SK-N-SH (cell line): ENCODE measurements around the gene ETS1. TPM values are rescaled to one million over a fixed set of nuclear protein-coding genes. Genes with fewer than 3 reads are reported as not detected.

Experiments used
- CTCF ChIA-PET: fragments of 300-600, 350-600 bp; formaldehyde crosslinking; extraction: SDS; loops from one replicate; lab custom pipeline; 2021; lab: Yijun Ruan, JAX
- POLR2A ChIA-PET: fragments of 350-600 bp; sonication (Branson Sonifier 250); formaldehyde crosslinking; extraction: SDS; loops from one replicate; lab custom pipeline; 2020; ENCODE audit warnings: antibody characterized with exemption, inconsistent platforms; lab: Yijun Ruan, JAX
- DNase-seq: peaks from one replicate; pipeline ENCODE4 v3.0.0; 2012
- H2AFZ ChIP-seq: fragments of 200-600 bp; sonication (generic); 2 replicates; pipeline ENCODE4 v1.8.1; 2016; ENCODE audit warnings: antibody characterized with exemption, mild to moderate bottlenecking, low read depth
- H3F3A ChIP-seq: fragments of 200-600 bp; sonication (generic); replicated peaks from 2 replicates; pipeline ENCODE3; 2016; ENCODE audit warnings: antibody characterized with exemption, mild to moderate bottlenecking; ENCODE audit not compliant: insufficient read depth
- H3K27ac ChIP-seq, 2 experiments: fragments of 200-500 bp in 1 of 2; fragments of 200-600 bp in 1 of 2; sonication (Bioruptor generic) in 1 of 2; sonication (generic), shearing (Covaris generic) in 1 of 2; 2 replicates each; pipeline versions ENCODE4 v1.5.1 to v1.6.1; 2014 to 2016; ENCODE audit warnings: low read depth in 2 of 2, inconsistent platforms in 1 of 2, low read length in 1 of 2, mild to moderate bottlenecking in 1 of 2, mixed read lengths in 1 of 2
- H3K27me3 ChIP-seq: fragments of 200-600 bp; sonication (generic), shearing (Covaris generic); 2 replicates; pipeline ENCODE4 v1.6.1; 2016; ENCODE audit warnings: mixed run types; ENCODE audit not compliant: insufficient read depth
- H3K36me3 ChIP-seq, 2 experiments: fragments of 200-500 bp in 1 of 2; fragments of 200-600 bp in 1 of 2; sonication (Bioruptor generic) in 1 of 2; sonication (generic) in 1 of 2; replicated peaks in 1 of 2; 2 replicates each; pipeline versions ENCODE3 to v1.5.1; 2014 to 2016; ENCODE audit warnings: low read length in 1 of 2, mild to moderate bottlenecking in 1 of 2; ENCODE audit not compliant: insufficient read depth in 2 of 2, control insufficient read depth in 1 of 2
- H3K4me1 ChIP-seq, 2 experiments: fragments of 200-500 bp in 1 of 2; fragments of 200-600 bp in 1 of 2; sonication (Bioruptor generic) in 1 of 2; sonication (generic), shearing (Covaris generic) in 1 of 2; 2 replicates each; pipeline versions ENCODE4 v1.5.1 to v1.6.1; 2014 to 2016; ENCODE audit warnings: low read depth in 1 of 2, low read length in 1 of 2, mixed run types in 1 of 2; ENCODE audit not compliant: insufficient read depth in 2 of 2, control insufficient read depth in 1 of 2
- H3K4me2 ChIP-seq: fragments of 200-600 bp; sonication (generic), shearing (Covaris generic); 2 replicates; pipeline ENCODE4 v1.6.1; 2017; ENCODE audit warnings: mixed run types
- H3K4me3 ChIP-seq, 2 experiments: fragments of 200-500 bp in 1 of 2; fragments of 200-600 bp in 1 of 2; sonication (Bioruptor generic) in 1 of 2; sonication (generic), shearing (Covaris generic) in 1 of 2; 2 replicates each; pipeline versions ENCODE4 v1.5.1 to v1.8.1; 2014 to 2016; ENCODE audit warnings: low read depth in 2 of 2, inconsistent platforms in 1 of 2, low read length in 1 of 2, mild to moderate bottlenecking in 1 of 2, mixed read lengths in 1 of 2, moderate library complexity in 1 of 2
- H3K79me2 ChIP-seq: fragments of 200-600 bp; sonication (generic); 2 replicates; pipeline ENCODE4 v1.8.1; 2017; ENCODE audit warnings: mild to moderate bottlenecking; ENCODE audit not compliant: insufficient read depth
- H3K9ac ChIP-seq: fragments of 200-600 bp; sonication (generic); 2 replicates; pipeline ENCODE4 v1.6.1; 2017; ENCODE audit warnings: mixed run types
- H3K9me2 ChIP-seq: fragments of 200-600 bp; sonication (generic); 2 replicates; pipeline ENCODE4 v1.6.1; 2017; ENCODE audit warnings: mixed run types
- H3K9me3 ChIP-seq: fragments of 200-600 bp; sonication (generic); 2 replicates; pipeline ENCODE4 v1.6.1; 2017; ENCODE audit warnings: mixed run types, mild to moderate bottlenecking, moderate library complexity
- H4K20me1 ChIP-seq: fragments of 200-600 bp; sonication (generic); 2 replicates; pipeline ENCODE4 v1.6.1; 2017; ENCODE audit warnings: mild to moderate bottlenecking, mixed run types; ENCODE audit not compliant: insufficient read depth
- CHD2 ChIP-seq: fragments of 150-350 bp; IDR thresholded peaks from 2 replicates; pipeline ENCODE4 v1.6.1; 2018; ENCODE audit warnings: low read length; ENCODE audit not compliant: partially characterized antibody
- ELF1 ChIP-seq: IDR thresholded peaks from 2 replicates; pipeline ENCODE4 v1.4.0; 2012
- FOSL2 ChIP-seq: IDR thresholded peaks from 2 replicates; pipeline ENCODE4 v1.4.0; 2012; ENCODE audit warnings: low read depth, mild to moderate bottlenecking, moderate library complexity, borderline replicate concordance
- FOXJ3 ChIP-seq: sonication (generic); formaldehyde crosslinking; IDR thresholded peaks from 2 replicates; pipeline ENCODE4 v1.5.1; 2020; ENCODE audit warnings: mild to moderate bottlenecking, missing genetic modification reagents
- FOXM1 ChIP-seq: IDR thresholded peaks from 2 replicates; pipeline ENCODE4 v1.4.0; 2012; ENCODE audit warnings: low read depth, mild to moderate bottlenecking
- MXI1 ChIP-seq: IDR thresholded peaks from 2 replicates; pipeline ENCODE4 v1.6.1; 2012; ENCODE audit warnings: mild to moderate bottlenecking, low read depth, low read length, improper control_type of control experiment
- NRF1 ChIP-seq: IDR thresholded peaks from 2 replicates; pipeline ENCODE4 v1.6.1; 2012; ENCODE audit warnings: low read depth, mild to moderate bottlenecking, low read length
- RXRA ChIP-seq: IDR thresholded peaks from 2 replicates; pipeline ENCODE4 v1.4.0; 2012; ENCODE audit warnings: low read depth, mild to moderate bottlenecking, borderline replicate concordance
- SIN3A ChIP-seq: IDR thresholded peaks from 2 replicates; pipeline ENCODE4 v1.6.1; 2012; ENCODE audit warnings: low read depth, mild to moderate bottlenecking, low read length, moderate library complexity, borderline replicate concordance
- TCF12 ChIP-seq: IDR thresholded peaks from 2 replicates; pipeline ENCODE4 v1.4.0; 2012
- USF1 ChIP-seq: IDR thresholded peaks from 2 replicates; pipeline ENCODE4 v1.4.0; 2012; ENCODE audit warnings: low read depth, borderline replicate concordance
- WGBS: methylation state at CpG from one replicate; pipeline ENCODE4 v1.1.6; 2017; ENCODE audit warnings: low lambda C conversion rate; 5-methylcytosine and 5-hydroxymethylcytosine counted together
- polyA plus RNA-seq, 3 experiments: library from polyadenylated mRNA; depleted of rRNA; stranded (reverse); fragments of >200 nt; gene quantifications; 2 replicates each; pipeline ENCODE4 v1.2.3, GENCODE V29; 2012
- TF ChIP-seq, protein P1 (sequence below): IDR thresholded peaks from 2 replicates; pipeline ENCODE4; 2012

ETS1 gene
- polyA plus RNA-seq, 1 of the 3 experiments (the other 2 are of a cell fraction) = 14.5 TPM

DNA sequence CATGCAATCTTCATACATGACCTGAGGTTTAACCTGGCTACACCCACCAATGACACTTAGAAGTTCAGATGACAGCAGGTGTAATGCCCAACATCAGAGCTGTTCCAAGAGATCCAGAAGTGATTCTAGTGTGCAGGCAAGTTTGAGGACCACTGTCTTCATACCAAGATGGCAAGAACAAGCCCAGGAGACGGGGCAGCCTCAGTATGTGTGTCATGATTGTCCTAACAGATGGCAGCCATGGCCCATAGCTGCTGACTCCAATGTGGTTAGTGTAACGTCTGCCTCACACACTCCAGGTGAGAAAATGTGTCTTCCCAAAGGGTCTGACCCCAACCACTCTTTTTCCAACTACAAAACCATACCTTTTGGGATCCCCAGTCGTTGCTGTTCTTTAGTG lies 97.3 kb downstream of the ETS1 start (continued):
- TF ChIP-seq FOXJ3 (CRISPR knock-in tag) = no peak
- no peak for TF ChIP-seq SIN3A
- TF ChIP-seq FOSL2 = no peak
- no peak for TF ChIP-seq FOXM1
- no peak for TF ChIP-seq CHD2
- TF ChIP-seq, all 33 proteins: peak for 0

- peak; percentile 32; the same call in 1 of the 2 replicates for TF ChIP-seq RXRA
- TF ChIP-seq MXI1 = no peak
- Histone ChIP-seq H3K27ac (no peak overlapping the region), H4K20me1 (no peaks in the 10 kb centered on the region), H3K9me2 (no peaks in the 10 kb centered on the region), H3F3A (peaks cover 4% of the 10 kb centered on the region), H3K36me3 (peaks cover 62 to 72% of the 10 kb centered on the region in 2 experiments), H3K4me2 (no peak overlapping the region), H3K9me3 (no peaks in the 10 kb centered on the region), H3K9ac (no peak overlapping the region), H3K4me1 (peaks cover 11 to 18% of the 10 kb centered on the region in 2 experiments; a peak in 3 of 4 replicates), H3K4me3 (no peak overlapping the region), H2AFZ (no peak overlapping the region), H3K27me3 (no peaks in the 10 kb centered on the region), H3K79me2 (peaks cover 99% of the 10 kb centered on the region)
- ChIA-PET CTCF (interaction anchor here (1.2 to 2.0 kb wide), 3 partner anchors 16 to 190 kb away, joined by 3 to 4 read pairs (median 4); no protein-coding TSS in a partner anchor), POLR2A (no interaction called here)
- DNase-seq = no peak
- WGBS = 57% methylated on average over 5 of the region's 5 CpGs
Measured at GRCh38 chr11:128488471-128488870, 98.9 kb downstream of the ETS1 start.

DNA sequence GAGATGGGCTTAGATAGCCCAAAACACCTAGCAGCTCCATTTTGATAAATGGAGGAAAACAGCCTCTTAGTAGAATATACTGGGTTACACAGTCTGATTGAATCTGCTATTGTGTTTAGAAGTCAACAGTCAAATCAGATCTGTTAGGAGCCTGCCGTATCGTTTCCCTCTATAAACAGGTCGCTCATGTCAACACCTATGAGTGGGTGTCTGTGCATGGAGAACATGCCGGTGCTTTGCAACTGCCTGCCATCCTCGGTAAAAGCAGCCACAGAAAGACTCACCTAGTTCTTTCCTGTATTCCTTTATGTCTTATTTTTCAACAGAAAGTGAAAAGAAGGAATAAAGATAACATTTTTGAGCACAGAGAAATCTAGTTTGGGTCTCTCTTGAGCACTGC lies 99.4 kb downstream of the ETS1 start:
- Histone ChIP-seq H3K4me2 (no peak overlapping the region), H3K9me2 (no peaks in the 10 kb centered on the region), H3K4me3 (no peak overlapping the region), H3K79me2 (peaks cover 99% of the 10 kb centered on the region), H3K36me3 (peaks cover 67 to 75% of the 10 kb centered on the region in 2 experiments), H3K27me3 (no peaks in the 10 kb centered on the region), H4K20me1 (no peaks in the 10 kb centered on the region), H3K4me1 (peaks cover 6 to 13% of the 10 kb centered on the region in 2 experiments; a peak in 3 of 4 replicates), H3K9ac (no peak overlapping the region), H3K9me3 (no peaks in the 10 kb centered on the region), H2AFZ (no peak overlapping the region), H3K27ac (no peak overlapping the region), H3F3A (peaks cover 4% of the 10 kb centered on the region)
- 85% methylated on average over 5 of the region's 5 CpGs for WGBS
- no peak for DNase-seq
- CTCF ChIA-PET = interaction anchor here (1.2 to 2.0 kb wide), 2 partner anchors 17 to 189 kb away, joined by 3 to 4 read pairs; no protein-coding TSS in a partner anchor
- TF ChIP-seq USF1 (no peak), NRF1 (no peak), FOSL2 (no peak), ELF1 (no peak), TCF12 (no peak)
- TF ChIP-seq, protein P1, sequence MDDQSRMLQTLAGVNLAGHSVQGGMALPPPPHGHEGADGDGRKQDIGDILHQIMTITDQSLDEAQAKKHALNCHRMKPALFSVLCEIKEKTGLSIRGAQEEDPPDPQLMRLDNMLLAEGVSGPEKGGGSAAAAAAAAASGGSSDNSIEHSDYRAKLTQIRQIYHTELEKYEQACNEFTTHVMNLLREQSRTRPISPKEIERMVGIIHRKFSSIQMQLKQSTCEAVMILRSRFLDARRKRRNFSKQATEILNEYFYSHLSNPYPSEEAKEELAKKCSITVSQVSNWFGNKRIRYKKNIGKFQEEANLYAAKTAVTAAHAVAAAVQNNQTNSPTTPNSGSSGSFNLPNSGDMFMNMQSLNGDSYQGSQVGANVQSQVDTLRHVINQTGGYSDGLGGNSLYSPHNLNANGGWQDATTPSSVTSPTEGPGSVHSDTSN = no peak
- POLR2A ChIA-PET = no interaction called here
